Stimulated activated CD8-positive, alpha-beta memory T cell treated with anti-CD3 and anti-CD28 coated beads, Interleukin-4, amount 100 ng/mL, for 24 hours (primary cell): ENCODE measurements around the gene BECN2.
A peak's percentile ranks its signal among the peaks of the same experiment; 100 is the strongest.
"Not testable (repeated sequence)": the region's sequence is repeated elsewhere in the genome, so short reads cannot be mapped to it uniquely, and the experiment has no call there.

ENCODE experiments used
- DNase-seq: peaks from one replicate; pipeline ENCODE4 v3.0.0-alpha.2; 2020; ENCODE audit warnings: low read depth

BECN2 gene

GRCh38 chr1:241979071-241979470 lies 21.5 kb downstream of the BECN2 start:
- no peak for DNase-seq

GRCh38 chr1:241979926-241980325 lies 22.4 kb downstream of the BECN2 start:
- no peak for DNase-seq

- DNase-seq, result no peak
Measured at GRCh38 chr1:241985787-241986186, 28.2 kb downstream of the BECN2 start.

- DNase-seq, result not testable (repeated sequence)
Measured at GRCh38 chr1:241988389-241988930, 30.9 kb downstream of the BECN2 start.

- no peak for DNase-seq
Measured at GRCh38 chr1:241990040-241990439, 32.5 kb downstream of the BECN2 start.

- DNase-seq, result no peak
Measured at GRCh38 chr1:241992734-241993133, 35.2 kb downstream of the BECN2 start.

GRCh38 chr1:241994171-241994570 lies 36.6 kb downstream of the BECN2 start:
- no peak for DNase-seq

GRCh38 chr1:241997401-241997998 lies 39.9 kb downstream of the BECN2 start:
- no peak for DNase-seq

- peak; percentile 29 for DNase-seq
Measured at GRCh38 chr1:241998412-241998921, 40.9 kb downstream of the BECN2 start.

- no peak for DNase-seq
Measured at GRCh38 chr1:241999026-241999425, 41.5 kb downstream of the BECN2 start, which contains the start of gene MAP1LC3C. TSS of gene MAP1LC3C (minus strand) at chr1:241999098. CDS start at chr1:241999008, 90 bp downstream.

GRCh38 chr1:242000434-242000833 lies 42.9 kb downstream of the BECN2 start:
- no peak for DNase-seq

GRCh38 chr1:242002072-242002471 lies 44.5 kb downstream of the BECN2 start:
- DNase-seq, result no peak

- DNase-seq, result no peak
Measured at GRCh38 chr1:242002510-242002909, 44.9 kb downstream of the BECN2 start.

GRCh38 chr1:242004751-242005495 lies 47.4 kb downstream of the BECN2 start:
- no peak for DNase-seq

GRCh38 chr1:242005866-242006535 lies 48.4 kb downstream of the BECN2 start:
- DNase-seq, result no peak

- DNase-seq, result no peak
Measured at GRCh38 chr1:242006976-242007375, 49.4 kb downstream of the BECN2 start.
